ENCODE results near the gene RBBP7. TPM values are rescaled to one million over a fixed set of nuclear protein-coding genes. Genes with fewer than 3 reads are reported as not detected.

The RBBP7 gene
- total RNA-seq, 1 experiment from 2014 or later, result 155 TPM

GRCh38 chrX:16910376-16910775 lies 40.2 kb upstream of the RBBP7 start:
- ChIA-PET CTCF (no interaction called here), POLR2A (ENCODE audit: unreplicated experiment) (no interaction called here)
- Histone ChIP-seq H3K4me1 (ENCODE audit: insufficient read depth, low read length) (no peaks in the 10 kb centered on the region), H3K27me3 (ENCODE audit: low read length) (no peaks in the 10 kb centered on the region), H3K4me2 (ENCODE audit: low read length) (no peak overlapping the region), H3F3A (ENCODE audit: low read length, unreplicated experiment) (no peaks in the 10 kb centered on the region), H3K9ac (ENCODE audit: low read length) (no peak overlapping the region), H4K20me1 (ENCODE audit: low read length) (no peaks in the 10 kb centered on the region), H2AFZ (ENCODE audit: low read length) (no peak overlapping the region), H3K9me3 (ENCODE audit: low read length) (no peaks in the 10 kb centered on the region), H3K27ac (ENCODE audit: low read length) (no peak overlapping the region), H3K36me3 (ENCODE audit: low read depth, low read length) (no peaks in the 10 kb centered on the region), H3K9me2 (replicated peaks; ENCODE audit: low read length) (no peaks in the 10 kb centered on the region), H3K79me2 (ENCODE audit: low read length) (no peaks in the 10 kb centered on the region), H3K4me3 (ENCODE audit: low read length) (no peak overlapping the region)
- ATAC-seq (no peak), DNase-seq (no peak)
- TF ChIP-seq EZH2 (IDR thresholded peaks at IDR 0.05; ENCODE audit: low read length, unreplicated experiment) (no peak), EZH2phosphoT487 (IDR thresholded peaks at IDR 0.05; ENCODE audit: borderline replicate concordance, low read length) (no peak), CTCF (conservative IDR thresholded peaks at IDR 0.05; ENCODE audit: low read depth, low read length) (no peak)
- intact Hi-C loops (cut with micrococcal nuclease), result no loop called here
- no TSS peak for BruUV-seq (replicated peaks)

GRCh38 chrX:16903274-16904022 lies 33.3 kb upstream of the RBBP7 start:
- no TSS peak for BruUV-seq (replicated peaks)
- intact Hi-C loops (cut with micrococcal nuclease), result no loop called here
- POLR2A ChIA-PET (ENCODE audit: unreplicated experiment), result no interaction called here

More at GRCh38 chrX:16903274-16904022, 33.3 kb upstream of the RBBP7 start:
- no peaks in the 10 kb centered on the region for H3K9me3 ChIP-seq (ENCODE audit: low read length)
- H3K9ac ChIP-seq (ENCODE audit: low read length), result no peak overlapping the region
- no peaks in the 10 kb centered on the region for H3K9me2 ChIP-seq (replicated peaks; ENCODE audit: low read length)
- no peak overlapping the region for H3K4me2 ChIP-seq (ENCODE audit: low read length)
- no peaks in the 10 kb centered on the region for H3K27me3 ChIP-seq (ENCODE audit: low read length)
- no peak overlapping the region for H3K27ac ChIP-seq (ENCODE audit: low read length)
- no peaks in the 10 kb centered on the region for H3K36me3 ChIP-seq (ENCODE audit: low read depth, low read length)
- CTCF ChIA-PET, result interaction anchor here (0.7 kb wide), 1 partner anchor 217 kb away, joined by 5 read pairs; no protein-coding TSS in a partner anchor
- no peak overlapping the region for H2AFZ ChIP-seq (ENCODE audit: low read length)
- H3K4me3 ChIP-seq (ENCODE audit: low read length), result no peak overlapping the region
- DNase-seq, result no peak
- TF ChIP-seq EZH2phosphoT487 (IDR thresholded peaks at IDR 0.05; ENCODE audit: borderline replicate concordance, low read length) (no peak), CTCF (conservative IDR thresholded peaks at IDR 0.05; ENCODE audit: low read depth, low read length) (no peak), EZH2 (IDR thresholded peaks at IDR 0.05; ENCODE audit: low read length, unreplicated experiment) (no peak)
- H3K4me1 ChIP-seq (ENCODE audit: insufficient read depth, low read length), result no peaks in the 10 kb centered on the region
- H4K20me1 ChIP-seq (ENCODE audit: low read length), result no peaks in the 10 kb centered on the region
- no peak for ATAC-seq
- H3K79me2 ChIP-seq (ENCODE audit: low read length), result no peaks in the 10 kb centered on the region
- H3F3A ChIP-seq (ENCODE audit: low read length, unreplicated experiment), result no peaks in the 10 kb centered on the region
